Upper lobe of left lung (tissue), 4 donors: ENCODE results near the gene ALLC.

Experiments used
- CTCF ChIP-seq, 6 experiments: fragments of 450-650 bp in 4 of 6; fragments of 200-600 bp in 2 of 6; sonication (generic) in 2 of 6; IDR thresholded peaks; one replicate each; pipeline ENCODE4 v1.5.1; 2016 to 2019; ENCODE audit warnings: antibody characterized with exemption in 6 of 6
- EP300 ChIP-seq, 4 donors: sonication (generic); formaldehyde crosslinking; IDR thresholded peaks; one replicate each; pipeline ENCODE4 v1.5.1; 2017; ENCODE audit warnings: antibody characterized with exemption in 4 of 4, control low read depth in 2 of 4
- POLR2A ChIP-seq, 4 donors: fragments of 450-650 bp; IDR thresholded peaks; one replicate each; pipeline ENCODE4 v1.5.1; 2016 to 2017; ENCODE audit warnings: antibody characterized with exemption in 4 of 4, mild to moderate bottlenecking in 2 of 4

DNA sequence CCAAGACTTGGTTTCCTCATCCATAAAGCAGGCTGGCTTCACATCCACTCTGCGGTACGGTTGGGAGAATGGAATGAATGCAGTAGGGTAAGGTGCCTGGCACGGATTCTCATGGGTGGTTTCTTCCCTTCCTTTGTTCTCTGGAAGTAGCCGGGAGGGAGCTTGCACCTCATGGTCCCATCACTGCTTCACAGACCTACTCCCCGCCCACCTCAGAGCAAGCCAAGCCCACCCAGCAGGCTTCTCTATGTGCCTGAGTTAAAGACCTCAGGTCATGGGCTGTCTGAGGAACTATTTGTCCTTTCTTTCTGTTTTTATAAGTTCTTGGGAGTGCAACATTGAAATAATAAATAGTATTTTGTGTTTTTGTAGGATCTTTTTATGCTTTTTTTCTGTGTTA, 48.9 kb downstream of the ALLC start:
- no peak for TF ChIP-seq CTCF (IDR thresholded peaks at IDR 0.05)
- no peak for TF ChIP-seq EP300 (IDR thresholded peaks at IDR 0.05)
- no peak for TF ChIP-seq POLR2A (IDR thresholded peaks at IDR 0.05)
